ENCODE results near the gene GPX4.

Gene GPX4

GRCh38 chr19:1103708-1104310 lies at the start of gene GPX4:
TSS of gene GPX4 (plus strand) at chr19:1103994. CDS start at chr19:1104044, 50 bp downstream.
- peak; percentile 100 for DNase-seq

- DNase-seq: no peak
Observed at GRCh38 chr19:1054102-1055027, 49.4 kb upstream of the GPX4 start.

- DNase-seq: no peak
Observed at GRCh38 chr19:1055028-1055425, 48.8 kb upstream of the GPX4 start.

DNA sequence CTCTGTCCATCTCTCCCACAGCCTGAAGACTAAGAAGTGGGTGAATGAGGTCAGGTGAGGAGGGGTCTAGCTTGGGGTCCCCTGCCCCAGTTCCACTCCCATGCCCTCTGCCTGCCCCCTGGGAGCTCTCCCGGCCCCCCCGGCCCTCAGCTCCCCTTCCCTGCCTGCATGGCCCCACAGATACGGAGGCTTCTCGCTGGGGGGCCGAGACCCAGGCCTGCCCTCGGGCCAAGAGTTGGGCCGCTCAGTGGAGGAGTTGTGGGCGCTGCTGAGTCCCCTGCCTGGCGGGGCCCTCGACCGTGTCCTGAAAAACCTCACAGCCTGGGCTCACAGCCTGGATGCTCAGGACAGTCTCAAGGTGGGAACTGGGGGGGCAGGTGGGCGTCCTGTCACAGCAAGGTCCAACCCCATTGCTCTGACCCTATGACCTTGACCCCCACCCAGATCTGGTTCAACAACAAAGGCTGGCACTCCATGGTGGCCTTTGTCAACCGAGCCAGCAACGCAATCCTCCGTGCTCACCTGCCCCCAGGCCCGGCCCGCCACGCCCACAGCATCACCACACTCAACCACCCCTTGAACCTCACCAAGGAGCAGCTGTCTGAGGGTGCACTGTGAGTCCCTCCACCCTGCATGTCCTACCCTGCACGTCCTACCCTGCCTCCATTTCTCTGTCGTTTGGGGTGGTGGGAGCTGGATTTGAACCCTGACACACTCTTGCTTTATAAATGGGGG lies 47.7 kb upstream of the GPX4 start:
- DNase-seq: no peak

DNA sequence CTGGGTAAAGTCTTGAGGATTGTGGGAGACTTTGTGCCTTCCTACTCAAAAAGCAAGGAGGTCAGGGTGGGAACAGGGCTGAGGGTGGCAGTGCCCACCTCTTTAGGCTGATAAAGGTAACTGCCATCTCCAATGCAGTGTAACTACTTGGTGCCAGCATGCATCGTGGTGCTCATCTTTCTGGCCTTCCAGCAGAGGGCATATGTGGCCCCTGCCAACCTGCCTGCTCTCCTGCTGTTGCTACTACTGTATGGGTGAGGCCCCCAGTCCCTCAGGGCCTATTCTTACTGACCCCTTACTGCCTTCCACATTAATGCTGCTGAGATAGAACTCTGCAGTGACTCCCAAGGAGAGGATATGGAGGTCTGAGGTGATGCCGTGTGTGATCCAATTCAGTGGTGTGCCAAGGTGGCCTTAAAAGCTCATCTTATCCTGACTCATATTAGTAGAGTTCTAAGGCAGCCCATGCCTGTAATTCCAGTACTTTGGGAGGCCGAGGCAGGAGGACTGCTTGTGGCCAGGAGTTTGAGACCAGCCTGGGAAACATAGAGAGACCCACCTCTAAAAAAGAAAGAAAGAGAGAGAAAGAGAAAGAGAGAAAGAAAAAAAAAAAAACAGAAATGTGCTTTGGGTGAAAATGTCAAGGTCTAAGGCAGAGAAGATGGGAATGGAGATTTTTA lies 46.5 kb upstream of the GPX4 start:
- peak; percentile 57 for DNase-seq

DNA sequence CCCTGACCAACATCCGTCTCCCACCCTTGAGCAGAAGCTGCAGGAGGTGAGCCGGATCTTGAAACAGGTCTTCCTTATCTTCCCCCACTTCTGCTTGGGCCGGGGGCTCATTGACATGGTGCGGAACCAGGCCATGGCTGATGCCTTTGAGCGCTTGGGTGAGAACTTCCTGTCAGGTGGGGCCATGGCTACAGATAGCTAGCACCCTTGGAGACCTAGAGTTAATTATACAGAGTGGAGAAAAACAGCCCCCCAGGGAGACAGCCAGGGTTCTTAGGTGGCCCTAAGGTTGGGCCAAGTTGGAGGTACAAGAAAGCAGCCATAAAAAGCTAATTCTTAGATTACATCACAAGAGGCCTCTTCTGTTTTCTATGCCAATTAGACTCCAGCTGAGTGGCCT lies 45.7 kb upstream of the GPX4 start:
- no peak for DNase-seq

DNA sequence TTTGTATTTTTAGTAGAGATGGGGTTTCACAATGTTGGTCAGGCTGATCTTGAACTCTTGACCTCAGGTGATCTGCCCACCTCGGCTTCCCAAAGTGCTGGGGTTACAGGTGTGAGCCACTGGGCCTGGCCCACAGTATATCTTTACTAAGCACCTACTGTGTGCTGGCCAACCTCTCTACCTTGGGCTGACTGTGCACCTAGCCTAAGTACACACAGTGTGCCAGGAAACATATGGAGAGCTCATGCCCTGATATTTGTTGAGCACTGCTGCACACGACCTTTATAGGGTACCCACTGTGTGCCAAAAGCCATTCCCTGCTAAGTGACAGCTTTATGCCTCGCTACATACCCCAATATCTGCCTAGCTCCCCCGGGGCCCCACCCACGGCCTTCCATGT lies 43.1 kb upstream of the GPX4 start:
- DNase-seq: no peak

DNA sequence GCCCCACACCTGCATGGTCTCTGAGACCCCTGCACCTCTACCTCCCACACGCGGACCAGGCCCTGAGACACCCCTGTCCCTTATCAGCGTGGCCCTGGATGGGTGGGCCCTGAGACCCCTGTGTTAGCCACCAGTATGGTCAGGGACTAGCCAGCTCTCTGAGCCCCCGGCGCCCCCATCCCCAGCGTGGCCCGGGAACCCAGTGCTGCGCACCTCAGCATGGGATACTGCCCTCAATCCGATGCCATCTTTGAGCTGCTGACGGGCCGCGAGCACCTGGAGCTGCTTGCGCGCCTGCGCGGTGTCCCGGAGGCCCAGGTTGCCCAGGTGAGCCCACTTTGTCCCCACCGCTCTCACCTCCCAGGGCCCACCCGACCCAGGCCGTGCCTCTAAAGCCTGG lies 41.8 kb upstream of the GPX4 start:
- no peak for DNase-seq

DNA sequence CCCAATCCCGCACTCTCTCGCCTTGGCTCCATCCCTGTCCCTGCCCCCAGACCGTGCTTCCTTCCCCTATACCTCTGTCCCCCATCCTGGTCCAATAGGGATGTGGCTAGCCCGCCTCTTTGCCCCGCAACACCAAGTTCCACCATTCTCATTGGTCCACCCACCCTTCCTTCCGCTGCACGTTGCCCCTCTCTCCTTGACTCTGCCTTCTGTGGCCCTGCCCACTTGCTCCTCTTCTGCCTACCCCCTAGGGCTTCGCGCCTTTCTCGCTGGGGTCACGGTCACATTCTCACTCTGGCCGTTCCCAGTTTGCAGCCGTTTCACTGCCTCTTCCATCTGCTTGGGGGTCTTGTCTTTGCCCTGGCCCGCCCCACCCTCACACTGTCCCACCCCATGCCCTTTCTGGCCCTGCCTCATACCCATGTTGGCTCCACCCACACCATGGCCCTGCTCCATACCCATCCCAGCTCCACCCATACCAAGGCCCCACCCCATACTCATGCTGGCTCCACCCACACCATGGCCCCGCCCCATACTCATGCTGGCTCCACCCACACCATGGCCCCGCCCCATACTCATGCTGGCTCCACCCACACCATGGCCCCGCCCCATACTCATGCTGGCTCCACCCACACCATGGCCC lies 41.3 kb upstream of the GPX4 start:
- no peak for DNase-seq

GRCh38 chr19:1063030-1063908 lies 40.5 kb upstream of the GPX4 start:
- no peak for DNase-seq

GRCh38 chr19:1063909-1064660 lies 39.7 kb upstream of the GPX4 start:
- DNase-seq: no peak

DNA sequence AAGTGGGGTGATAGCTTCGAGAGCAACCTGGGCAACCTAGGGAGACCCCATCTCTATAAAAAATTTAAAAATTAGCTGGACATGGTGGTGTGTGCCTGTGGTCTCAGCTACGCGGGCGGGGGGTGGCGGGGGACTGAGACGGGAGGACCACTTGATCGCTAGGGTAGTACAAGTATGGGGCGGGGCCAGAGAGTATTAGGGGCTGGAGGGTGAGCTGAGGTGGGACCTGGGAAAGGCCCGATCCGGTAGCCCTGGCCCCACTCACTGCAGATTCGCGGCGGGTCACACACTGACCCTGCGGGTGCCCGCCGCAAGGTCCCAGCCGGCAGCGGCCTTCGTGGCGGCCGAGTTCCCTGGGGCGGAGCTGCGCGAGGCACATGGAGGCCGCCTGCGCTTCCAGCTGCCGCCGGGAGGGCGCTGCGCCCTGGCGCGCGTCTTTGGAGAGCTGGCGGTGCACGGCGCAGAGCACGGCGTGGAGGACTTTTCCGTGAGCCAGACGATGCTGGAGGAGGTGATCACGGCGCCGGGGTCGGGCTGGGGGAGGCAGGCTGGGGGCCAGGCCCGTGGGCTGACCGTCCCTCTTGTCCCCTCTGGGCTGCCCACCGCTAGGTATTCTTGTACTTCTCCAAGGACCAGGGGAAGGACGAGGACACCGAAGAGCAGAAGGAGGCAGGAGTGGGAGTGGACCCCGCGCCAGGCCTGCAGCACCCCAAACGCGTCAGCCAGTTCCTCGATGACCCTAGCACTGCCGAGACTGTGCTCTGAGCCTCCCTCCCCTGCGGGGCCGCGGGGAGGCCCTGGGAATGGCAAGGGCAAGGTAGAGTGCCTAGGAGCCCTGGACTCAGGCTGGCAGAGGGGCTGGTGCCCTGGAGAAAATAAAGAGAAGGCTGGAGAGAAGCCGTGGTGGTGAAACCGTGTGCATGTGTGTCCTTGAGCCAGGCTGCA lies 38.9 kb upstream of the GPX4 start:
- DNase-seq: peak; percentile 58

GRCh38 chr19:1065606-1066109 lies 38.1 kb upstream of the GPX4 start:
- no peak for DNase-seq

DNA sequence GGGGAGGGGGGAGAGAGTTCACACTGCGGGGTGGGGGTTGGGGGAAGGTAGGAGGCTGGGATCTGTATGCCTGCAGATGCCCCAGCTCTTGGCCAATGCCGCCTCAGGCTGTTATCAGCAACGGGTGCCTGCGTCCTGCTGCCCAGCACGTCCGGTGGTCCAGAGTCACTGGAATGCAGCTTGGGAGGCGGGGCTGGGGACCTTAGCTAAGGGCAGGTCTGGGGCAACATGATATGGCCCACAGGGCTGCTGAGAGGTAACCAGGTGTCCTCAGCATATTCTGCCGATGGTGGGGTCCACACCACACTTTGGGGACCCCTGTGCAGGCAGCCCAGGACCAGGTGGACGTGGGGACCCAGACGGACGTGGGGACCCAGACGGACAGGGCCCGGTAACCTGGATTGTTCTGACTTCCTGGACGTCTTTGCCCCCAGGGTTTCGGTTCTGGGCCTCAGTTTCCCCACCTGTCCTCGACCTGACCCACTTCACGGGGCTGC lies 37.5 kb upstream of the GPX4 start:
- no peak for DNase-seq

- no peak for DNase-seq
Observed at GRCh38 chr19:1066748-1067340, 37.0 kb upstream of the GPX4 start, which contains the start of gene ARHGAP45. TSS of gene ARHGAP45 (plus strand) at chr19:1067167. CDS start at chr19:1067406, 239 bp downstream.

DNA sequence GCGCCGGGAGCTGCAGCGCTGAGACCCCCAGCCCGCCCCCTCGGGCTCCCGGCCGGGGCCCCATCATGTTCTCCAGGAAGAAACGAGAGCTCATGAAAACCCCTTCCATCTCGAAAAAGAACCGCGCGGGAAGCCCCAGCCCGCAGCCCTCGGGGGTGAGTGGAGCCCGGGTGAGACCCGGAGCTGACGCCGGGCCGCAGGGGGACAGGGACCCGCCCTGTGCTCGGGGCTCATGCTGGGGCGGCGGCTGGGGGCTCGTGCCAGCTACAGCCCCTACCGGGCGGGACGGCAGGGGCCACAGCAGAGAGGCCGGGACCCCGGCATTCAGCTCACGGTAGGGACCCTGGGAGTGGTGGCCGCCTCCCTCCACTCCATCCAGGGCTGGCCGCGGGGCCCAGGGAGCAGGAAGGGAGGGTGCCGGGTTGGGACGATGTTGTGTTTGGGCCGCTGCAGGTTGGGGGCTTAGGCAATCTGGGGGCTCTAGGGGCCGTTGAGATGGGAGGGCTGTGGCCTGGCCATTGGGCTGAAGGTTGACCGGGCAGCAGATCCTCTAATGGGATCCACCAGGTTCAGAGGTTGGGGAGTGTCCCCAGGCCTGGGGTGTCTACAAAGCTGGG lies 36.3 kb upstream of the GPX4 start:
- no peak for DNase-seq

GRCh38 chr19:1068009-1069001 lies 35.5 kb upstream of the GPX4 start:
- no peak for DNase-seq
